Mesothelial cell of epicardium (in vitro differentiated cells): Measurements from ENCODE around the gene ZFR2. TPM values are rescaled to one million over a fixed set of nuclear protein-coding genes. Genes with fewer than 3 reads are reported as not detected.

Experiments
- DNase-seq, 2 experiments: peaks; one replicate each; pipeline ENCODE4 v3.0.0; 2021; ENCODE audit warnings: low spot score in 2 of 2; ENCODE audit not compliant: unreplicated experiment in 2 of 2
- H3K27ac Mint-ChIP-seq: 2 replicates; pipeline ENCODE4 v1.8.0; 2021; ENCODE audit warnings: mixed read lengths
- H3K27me3 Mint-ChIP-seq: 2 replicates; pipeline ENCODE4 v1.8.0; 2021; ENCODE audit warnings: low read depth, mixed read lengths
- H3K36me3 Mint-ChIP-seq: 2 replicates; pipeline ENCODE4 v1.8.0; 2021; ENCODE audit warnings: mixed read lengths
- H3K4me1 Mint-ChIP-seq: 2 replicates; pipeline ENCODE4 v1.8.0; 2021; ENCODE audit warnings: mixed read lengths
- H3K4me3 Mint-ChIP-seq: 2 replicates; pipeline ENCODE4 v1.8.0; 2021; ENCODE audit warnings: mild to moderate bottlenecking, moderate library complexity, mixed read lengths
- H3K9me3 Mint-ChIP-seq: 2 replicates; pipeline ENCODE4 v1.8.0; 2021; ENCODE audit warnings: mixed read lengths
- total RNA-seq: library from RNA; stranded (reverse); gene quantifications from 3 replicates; pipeline ENCODE4 v1.2.1, GENCODE V29; 2021
- TF ChIP-seq, protein P1 (sequence below): fragments of 200-600 bp; sonication (generic); IDR thresholded peaks from one replicate; pipeline ENCODE4 v1.5.0; 2021; ENCODE audit warnings: antibody characterized with exemption; ENCODE audit not compliant: unreplicated experiment

ZFR2 gene
- total RNA-seq, 1 donor from 2014 or later = 3.6 TPM

DNA sequence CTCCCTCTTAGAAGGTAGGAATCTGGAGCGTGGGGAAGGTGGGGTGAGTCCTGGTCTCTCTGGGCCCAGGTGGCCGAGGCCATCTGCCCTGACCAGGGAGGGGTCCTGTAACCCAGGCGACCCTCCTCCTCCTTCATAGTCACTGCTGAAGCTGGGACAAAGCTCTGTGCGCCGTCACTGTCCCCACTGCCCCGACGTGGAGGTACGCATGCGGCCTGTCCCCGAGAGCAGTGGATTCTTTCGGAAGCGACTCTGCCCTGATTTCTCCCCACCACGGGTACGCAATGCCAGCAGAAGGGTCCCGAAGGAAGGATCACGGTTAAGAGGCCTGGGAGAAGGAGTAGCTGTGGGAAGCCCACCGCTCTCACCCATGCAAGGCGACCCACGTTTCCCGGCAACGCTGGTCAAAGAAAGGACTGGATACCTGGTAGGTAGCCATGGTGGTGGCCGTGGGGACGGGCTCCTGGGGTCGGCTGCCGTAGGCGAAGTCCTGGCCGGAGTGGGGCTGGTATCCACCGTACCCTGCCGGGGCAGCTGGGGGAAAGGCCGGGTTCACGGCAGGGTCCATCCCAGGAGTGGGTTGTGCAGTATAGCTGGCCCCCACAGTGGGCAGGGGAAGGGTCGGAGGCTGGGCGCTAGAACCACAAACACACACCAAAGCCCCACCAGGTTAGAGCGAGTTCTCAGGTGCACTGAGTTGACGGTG is 34.3 kb downstream of the ZFR2 start:
- H3K27ac Mint-ChIP-seq = no peak overlapping the region
- no peak for DNase-seq
- H3K4me3 Mint-ChIP-seq = no peak overlapping the region
- H3K27me3 Mint-ChIP-seq = peaks cover 4% of the 10 kb centered on the region
- no peaks in the 10 kb centered on the region for H3K9me3 Mint-ChIP-seq
- no peaks in the 10 kb centered on the region for H3K4me1 Mint-ChIP-seq
- TF ChIP-seq, protein P1, sequence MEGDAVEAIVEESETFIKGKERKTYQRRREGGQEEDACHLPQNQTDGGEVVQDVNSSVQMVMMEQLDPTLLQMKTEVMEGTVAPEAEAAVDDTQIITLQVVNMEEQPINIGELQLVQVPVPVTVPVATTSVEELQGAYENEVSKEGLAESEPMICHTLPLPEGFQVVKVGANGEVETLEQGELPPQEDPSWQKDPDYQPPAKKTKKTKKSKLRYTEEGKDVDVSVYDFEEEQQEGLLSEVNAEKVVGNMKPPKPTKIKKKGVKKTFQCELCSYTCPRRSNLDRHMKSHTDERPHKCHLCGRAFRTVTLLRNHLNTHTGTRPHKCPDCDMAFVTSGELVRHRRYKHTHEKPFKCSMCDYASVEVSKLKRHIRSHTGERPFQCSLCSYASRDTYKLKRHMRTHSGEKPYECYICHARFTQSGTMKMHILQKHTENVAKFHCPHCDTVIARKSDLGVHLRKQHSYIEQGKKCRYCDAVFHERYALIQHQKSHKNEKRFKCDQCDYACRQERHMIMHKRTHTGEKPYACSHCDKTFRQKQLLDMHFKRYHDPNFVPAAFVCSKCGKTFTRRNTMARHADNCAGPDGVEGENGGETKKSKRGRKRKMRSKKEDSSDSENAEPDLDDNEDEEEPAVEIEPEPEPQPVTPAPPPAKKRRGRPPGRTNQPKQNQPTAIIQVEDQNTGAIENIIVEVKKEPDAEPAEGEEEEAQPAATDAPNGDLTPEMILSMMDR = no peak
- no peaks in the 10 kb centered on the region for H3K36me3 Mint-ChIP-seq

DNA sequence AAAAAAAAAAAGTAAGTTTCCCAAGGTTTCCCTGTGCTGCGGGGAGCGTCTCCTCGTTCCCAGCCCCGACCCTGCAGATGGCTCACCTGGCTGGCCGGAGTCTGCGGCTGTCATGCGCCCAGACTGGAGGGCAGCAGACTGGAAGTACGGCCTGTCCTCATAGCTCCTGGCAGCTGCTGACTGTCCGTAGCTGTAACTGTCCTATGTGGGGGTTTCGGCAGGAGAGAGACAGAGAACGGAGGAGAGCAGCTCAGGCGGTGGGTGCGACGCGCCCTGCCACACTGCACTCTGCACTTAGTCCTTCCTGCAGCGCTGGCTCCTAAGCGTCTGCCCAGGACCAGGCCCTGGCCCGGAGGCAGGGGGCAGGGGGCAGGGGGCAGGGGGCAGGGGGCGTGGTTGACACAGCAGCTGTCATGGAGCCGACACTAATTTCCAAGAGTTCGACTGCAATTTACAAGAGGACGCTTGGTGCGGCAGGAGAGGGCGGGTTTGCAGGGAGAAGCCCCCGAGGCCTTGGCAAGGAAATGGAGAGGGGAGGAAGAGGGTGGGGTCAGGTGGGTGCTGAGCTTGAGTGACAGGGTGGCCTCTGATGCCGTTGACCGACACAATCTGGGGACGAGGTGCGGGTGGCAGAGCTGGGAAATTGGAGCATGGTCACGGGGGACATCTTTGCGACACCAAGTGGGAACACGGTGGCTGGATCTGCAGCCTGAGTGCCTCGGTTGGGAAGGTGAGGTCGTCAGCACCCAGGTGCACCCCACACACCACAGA is 35.1 kb downstream of the ZFR2 start:
- no peak for DNase-seq
- H3K27ac Mint-ChIP-seq = no peak overlapping the region
- no peaks in the 10 kb centered on the region for H3K4me1 Mint-ChIP-seq
- H3K4me3 Mint-ChIP-seq = no peak overlapping the region
- no peaks in the 10 kb centered on the region for H3K36me3 Mint-ChIP-seq
- H3K27me3 Mint-ChIP-seq = peaks cover 3% of the 10 kb centered on the region
- TF ChIP-seq, protein P1 = no peak
- H3K9me3 Mint-ChIP-seq = no peaks in the 10 kb centered on the region

DNA sequence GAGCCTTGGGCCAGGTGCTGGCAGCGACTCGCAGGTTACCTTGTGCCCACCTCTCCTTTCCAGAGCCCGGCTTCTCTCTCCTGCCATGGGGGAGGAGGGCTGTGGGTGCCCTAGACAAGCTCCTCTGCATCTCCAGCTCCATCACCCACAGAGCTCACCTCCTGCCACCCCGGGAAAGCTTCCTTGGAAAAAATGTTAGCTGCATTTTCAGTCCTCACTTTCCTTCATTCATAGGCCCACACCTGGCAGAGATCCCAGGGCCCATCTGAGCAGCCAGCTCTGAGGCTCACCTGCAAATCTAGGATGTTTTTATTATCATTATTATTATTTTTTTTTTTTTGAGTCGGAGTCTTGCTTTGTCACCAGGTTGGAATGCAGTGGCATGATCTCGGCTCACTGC is 36.8 kb downstream of the ZFR2 start:
- Mint-ChIP-seq H3K36me3 (no peaks in the 10 kb centered on the region), H3K27ac (no peak overlapping the region), H3K27me3 (no peaks in the 10 kb centered on the region), H3K4me1 (no peaks in the 10 kb centered on the region), H3K9me3 (no peaks in the 10 kb centered on the region), H3K4me3 (no peak overlapping the region)
- no peak for DNase-seq
- TF ChIP-seq, protein P1 = no peak

DNA sequence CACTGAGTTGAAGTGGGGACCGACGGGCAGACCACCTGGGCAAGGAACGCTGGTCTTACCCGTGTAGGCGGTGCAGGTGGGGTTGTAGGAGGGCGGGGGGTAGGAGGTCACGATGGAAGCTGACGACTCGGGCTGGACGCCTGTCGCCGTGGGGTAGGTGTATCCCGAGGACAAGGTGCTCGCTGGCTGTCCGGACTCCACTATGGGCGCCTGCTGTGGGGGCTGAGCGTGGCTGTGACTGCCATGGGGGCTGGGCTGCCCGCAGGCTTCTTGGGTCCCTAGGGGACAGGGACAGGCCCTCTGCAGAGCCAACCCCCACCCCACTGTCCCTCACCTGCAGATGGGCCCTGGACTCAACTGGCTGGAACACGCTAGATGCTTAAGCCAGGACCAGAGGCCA is 37.2 kb downstream of the ZFR2 start:
- H3K36me3 Mint-ChIP-seq = no peaks in the 10 kb centered on the region
- no peaks in the 10 kb centered on the region for H3K27me3 Mint-ChIP-seq
- H3K27ac Mint-ChIP-seq = no peak overlapping the region
- no peak for DNase-seq
- no peak overlapping the region for H3K4me3 Mint-ChIP-seq
- TF ChIP-seq, protein P1 = no peak
- H3K4me1 Mint-ChIP-seq = no peaks in the 10 kb centered on the region
- no peaks in the 10 kb centered on the region for H3K9me3 Mint-ChIP-seq

DNA sequence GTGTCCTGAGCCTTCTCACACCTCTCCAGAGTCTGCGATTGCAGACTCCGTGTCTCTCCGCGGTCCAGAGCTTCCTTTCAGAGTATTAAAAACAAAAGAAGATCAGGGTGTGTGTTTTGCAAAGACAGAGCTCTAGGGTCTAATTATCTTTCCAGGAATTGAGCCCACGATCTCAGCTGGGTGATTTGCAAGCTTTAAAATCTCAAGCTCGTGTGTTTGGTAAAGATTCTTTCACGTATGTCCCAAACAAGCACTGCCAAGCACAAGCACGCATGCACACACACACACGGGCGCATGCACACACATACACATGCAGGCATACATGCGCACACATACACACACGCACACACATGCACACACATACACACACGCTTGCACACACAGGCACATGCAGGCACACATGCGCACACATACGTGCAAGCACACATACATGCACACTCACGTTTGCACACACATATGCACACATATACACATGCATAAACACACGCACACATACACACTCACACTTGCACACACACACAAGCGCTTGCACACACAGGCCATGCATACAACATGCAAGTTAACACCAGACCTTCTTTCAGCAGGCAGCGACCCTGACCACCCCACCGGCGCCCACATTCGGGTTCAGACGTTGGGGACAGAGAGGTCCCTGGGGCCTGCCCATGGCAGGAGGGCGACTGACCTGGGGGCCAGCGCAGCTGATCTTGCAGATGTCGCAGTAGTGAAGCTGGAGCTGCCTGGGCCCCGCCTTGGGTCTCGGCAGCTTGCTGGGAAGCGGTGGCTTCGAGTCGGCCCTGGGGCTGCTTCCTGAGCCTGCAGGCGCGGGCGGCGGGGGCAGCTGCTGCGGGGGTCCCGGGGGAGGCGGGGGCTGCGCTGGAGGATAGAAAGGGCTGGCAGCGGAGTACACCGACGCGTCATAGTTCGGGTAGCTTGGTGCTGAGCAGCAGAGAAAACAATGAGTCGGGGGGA is 37.9 kb downstream of the ZFR2 start:
- H3K4me1 Mint-ChIP-seq = no peaks in the 10 kb centered on the region
- no peaks in the 10 kb centered on the region for H3K36me3 Mint-ChIP-seq
- H3K27me3 Mint-ChIP-seq = no peaks in the 10 kb centered on the region
- TF ChIP-seq, protein P1 = no peak
- H3K4me3 Mint-ChIP-seq = no peak overlapping the region
- H3K9me3 Mint-ChIP-seq = no peaks in the 10 kb centered on the region
- no peak overlapping the region for H3K27ac Mint-ChIP-seq
- DNase-seq = no peak
